OCI-LY7 (cell line): ENCODE data around the gene TTC21A.

Source experiments
- CTCF ChIP-seq: fragments of 200-600 bp; sonication (generic); conservative IDR thresholded peaks from 2 replicates; pipeline ENCODE4 v1.5.1; 2014; ENCODE audit warnings: mild to moderate bottlenecking, antibody characterized with exemption, low read length, moderate library complexity, mixed read lengths
- EZH2phosphoT487 ChIP-seq: fragments of 200-600 bp; sonication (generic); IDR thresholded peaks from 2 replicates; pipeline ENCODE4 v1.6.1; 2018; ENCODE audit warnings: low read depth, borderline replicate concordance, mild to moderate bottlenecking, mixed run types, antibody characterized with exemption, low read length, moderate library complexity, mixed read lengths

GRCh38 chr3:39150803-39151631 lies 43.5 kb downstream of the TTC21A start:
- TF ChIP-seq CTCF = no peak
- TF ChIP-seq EZH2phosphoT487 = no peak
